Stimulated activated CD8-positive, alpha-beta memory T cell treated with anti-CD3 and anti-CD28 coated beads, Interleukin-4, amount 100 ng/mL, for 24 hours (primary cell): ENCODE data around the gene ALLC.
"Not testable (repeated sequence)": the region's sequence is repeated elsewhere in the genome, so short reads cannot be mapped to it uniquely, and the experiment has no call there.

Experiments
- DNase-seq: peaks from one replicate; pipeline ENCODE4 v3.0.0-alpha.2; 2020; ENCODE audit warnings: low read depth

Gene ALLC

GRCh38 chr2:3626118-3626811 is 31.7 kb upstream of the ALLC start:
- DNase-seq = no peak

- DNase-seq = no peak
Observed at GRCh38 chr2:3626812-3627499, 31.0 kb upstream of the ALLC start.

- no peak for DNase-seq
Observed at GRCh38 chr2:3627500-3628100, 30.4 kb upstream of the ALLC start.

GRCh38 chr2:3628241-3628679 is 29.7 kb upstream of the ALLC start:
- DNase-seq = no peak

GRCh38 chr2:3628800-3629199 is 29.2 kb upstream of the ALLC start:
- no peak for DNase-seq

GRCh38 chr2:3630631-3631030 is 27.4 kb upstream of the ALLC start:
- DNase-seq = no peak

GRCh38 chr2:3631161-3631850 is 26.7 kb upstream of the ALLC start:
- no peak for DNase-seq

GRCh38 chr2:3631851-3632659 is 25.9 kb upstream of the ALLC start:
- no peak for DNase-seq

GRCh38 chr2:3633089-3633981 is 24.7 kb upstream of the ALLC start:
- no peak for DNase-seq

GRCh38 chr2:3633982-3634595 is 23.9 kb upstream of the ALLC start:
- no peak for DNase-seq

GRCh38 chr2:3634596-3635121 is 23.3 kb upstream of the ALLC start:
- no peak for DNase-seq

- DNase-seq = no peak
Observed at GRCh38 chr2:3635171-3635974, 22.6 kb upstream of the ALLC start.

GRCh38 chr2:3635975-3636327 is 22.0 kb upstream of the ALLC start:
- DNase-seq = not testable (repeated sequence)

- no peak for DNase-seq
Observed at GRCh38 chr2:3636586-3637310, 21.3 kb upstream of the ALLC start.

- DNase-seq = no peak
Observed at GRCh38 chr2:3637311-3637675, 20.7 kb upstream of the ALLC start.

- DNase-seq = no peak
Observed at GRCh38 chr2:3637692-3638455, 20.1 kb upstream of the ALLC start.

GRCh38 chr2:3638456-3638810 is 19.6 kb upstream of the ALLC start:
- no peak for DNase-seq

- no peak for DNase-seq
Observed at GRCh38 chr2:3639015-3639630, 18.9 kb upstream of the ALLC start.
